Chondrocyte (in vitro differentiated cells): ENCODE measurements around the gene HAUS5. TPM values are rescaled to one million over a fixed set of nuclear protein-coding genes. Genes with fewer than 3 reads are reported as not detected.

Experiments
- DNase-seq: peaks from one replicate; pipeline ENCODE4 v3.0.0; 2021; ENCODE audit warnings: mixed read lengths, low spot score
- H3K27ac Mint-ChIP-seq: one replicate; pipeline ENCODE4 v1.8.0; 2021; ENCODE audit warnings: mild to moderate bottlenecking, moderate library complexity, mixed read lengths; ENCODE audit not compliant: unreplicated experiment
- H3K27me3 Mint-ChIP-seq: 2 replicates; pipeline ENCODE4 v1.8.0; 2021; ENCODE audit warnings: low read depth, mixed read lengths
- H3K36me3 Mint-ChIP-seq: 2 replicates; pipeline ENCODE4 v1.8.0; 2021; ENCODE audit warnings: low read depth, mixed read lengths
- H3K4me1 Mint-ChIP-seq: 2 replicates; pipeline ENCODE4 v1.8.0; 2021; ENCODE audit warnings: low read depth, mild to moderate bottlenecking, mixed read lengths
- H3K4me3 Mint-ChIP-seq: one replicate; pipeline ENCODE4 v1.8.0; 2021; ENCODE audit warnings: mild to moderate bottlenecking, moderate library complexity, mixed read lengths; ENCODE audit not compliant: unreplicated experiment
- H3K9me3 Mint-ChIP-seq: 2 replicates; pipeline ENCODE4 v1.8.0; 2021; ENCODE audit warnings: low read depth, mixed read lengths
- total RNA-seq: library from RNA; stranded (reverse); gene quantifications from 3 replicates; pipeline ENCODE4 v1.2.1, GENCODE V29; 2021
- TF ChIP-seq, protein P1 (sequence below): fragments of 200-600 bp; sonication (generic); IDR thresholded peaks from 2 replicates; pipeline ENCODE4 v1.5.0; 2021; ENCODE audit warnings: antibody characterized with exemption, mild to moderate bottlenecking, moderate library complexity

Gene HAUS5
- total RNA-seq, 1 donor from 2014 or later, result 8.4 TPM

DNA sequence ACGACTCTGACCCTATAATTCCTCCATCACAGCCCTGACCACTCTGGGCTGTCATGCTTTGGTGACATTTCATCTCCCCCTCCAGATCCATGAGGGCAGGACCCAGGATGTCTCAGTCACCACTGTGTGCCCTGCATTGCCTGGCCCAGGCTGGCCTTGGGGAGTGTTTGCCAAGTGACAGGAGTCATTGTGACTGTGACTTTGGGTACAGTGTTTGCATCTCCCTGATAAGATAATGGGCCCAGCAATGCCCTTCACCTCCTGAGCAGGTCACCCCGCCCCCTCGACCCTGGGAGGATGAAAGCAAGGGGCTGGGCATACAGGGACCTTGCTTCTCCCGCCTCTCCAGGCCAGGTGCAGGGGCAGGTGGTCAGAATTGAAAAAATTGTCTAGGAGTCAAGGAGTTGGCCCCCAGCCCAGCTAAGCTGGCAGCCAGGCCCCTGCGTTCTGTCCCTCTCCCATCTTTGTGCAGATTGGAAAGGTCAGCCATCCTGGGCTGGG lies 43.2 kb upstream of the HAUS5 start:
- Mint-ChIP-seq H3K9me3 (peaks cover 1% of the 10 kb centered on the region), H3K27me3 (peaks cover 34% of the 10 kb centered on the region), H3K27ac (no peak overlapping the region), H3K4me3 (no peak overlapping the region), H3K4me1 (no peaks in the 10 kb centered on the region), H3K36me3 (no peaks in the 10 kb centered on the region)
- TF ChIP-seq, protein P1, sequence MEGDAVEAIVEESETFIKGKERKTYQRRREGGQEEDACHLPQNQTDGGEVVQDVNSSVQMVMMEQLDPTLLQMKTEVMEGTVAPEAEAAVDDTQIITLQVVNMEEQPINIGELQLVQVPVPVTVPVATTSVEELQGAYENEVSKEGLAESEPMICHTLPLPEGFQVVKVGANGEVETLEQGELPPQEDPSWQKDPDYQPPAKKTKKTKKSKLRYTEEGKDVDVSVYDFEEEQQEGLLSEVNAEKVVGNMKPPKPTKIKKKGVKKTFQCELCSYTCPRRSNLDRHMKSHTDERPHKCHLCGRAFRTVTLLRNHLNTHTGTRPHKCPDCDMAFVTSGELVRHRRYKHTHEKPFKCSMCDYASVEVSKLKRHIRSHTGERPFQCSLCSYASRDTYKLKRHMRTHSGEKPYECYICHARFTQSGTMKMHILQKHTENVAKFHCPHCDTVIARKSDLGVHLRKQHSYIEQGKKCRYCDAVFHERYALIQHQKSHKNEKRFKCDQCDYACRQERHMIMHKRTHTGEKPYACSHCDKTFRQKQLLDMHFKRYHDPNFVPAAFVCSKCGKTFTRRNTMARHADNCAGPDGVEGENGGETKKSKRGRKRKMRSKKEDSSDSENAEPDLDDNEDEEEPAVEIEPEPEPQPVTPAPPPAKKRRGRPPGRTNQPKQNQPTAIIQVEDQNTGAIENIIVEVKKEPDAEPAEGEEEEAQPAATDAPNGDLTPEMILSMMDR, result no peak
- no peak for DNase-seq

DNA sequence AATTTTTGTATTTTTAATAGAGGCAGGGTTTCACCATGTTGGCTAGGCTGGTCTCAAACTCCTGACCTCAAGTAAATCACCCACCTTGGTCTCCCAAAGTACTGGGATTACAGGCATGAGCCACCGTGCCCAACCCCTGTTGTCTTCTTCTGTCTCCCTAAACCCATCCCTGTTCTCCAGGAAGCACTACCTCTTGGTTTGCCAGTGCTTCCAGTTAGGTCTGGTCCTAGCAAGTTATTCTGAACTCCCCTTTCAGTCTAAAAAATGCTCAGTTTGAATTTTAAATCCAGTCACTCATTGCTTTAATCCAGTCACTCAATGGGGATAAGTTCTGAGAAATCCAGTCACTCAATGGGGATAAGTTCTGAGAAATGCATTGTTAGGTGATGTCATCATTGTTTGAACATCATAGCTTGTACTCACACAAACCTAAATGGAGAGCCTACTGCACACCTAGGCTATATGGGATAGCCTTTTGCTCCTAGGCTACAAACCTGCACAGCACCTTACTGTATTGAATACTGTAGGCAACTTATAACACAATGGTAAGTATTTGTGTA lies 41.0 kb upstream of the HAUS5 start:
- Mint-ChIP-seq H3K27ac (no peak overlapping the region), H3K36me3 (peaks cover under 1% of the 10 kb centered on the region), H3K4me1 (no peaks in the 10 kb centered on the region), H3K27me3 (peaks cover 36% of the 10 kb centered on the region), H3K4me3 (no peak overlapping the region), H3K9me3 (peaks cover 20% of the 10 kb centered on the region)
- TF ChIP-seq, protein P1, result no peak
- DNase-seq, result no peak

DNA sequence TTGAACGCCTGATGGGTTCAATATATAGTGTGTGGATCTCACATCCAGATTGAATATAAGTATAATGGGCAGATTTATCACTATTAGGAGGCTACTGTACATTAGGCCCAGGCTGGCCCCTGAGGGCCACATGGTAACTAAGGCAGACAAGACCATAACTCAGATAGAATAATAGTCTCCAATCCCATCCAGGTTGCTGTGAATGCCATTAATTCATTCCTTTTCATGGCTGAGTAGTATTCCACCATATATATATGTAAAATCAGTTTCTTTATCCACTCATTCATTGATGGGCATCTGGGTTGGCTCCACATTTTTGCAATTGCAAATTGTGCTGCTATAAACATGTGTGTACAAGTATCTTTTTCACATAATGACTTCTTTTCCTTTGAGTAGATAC lies 34.6 kb upstream of the HAUS5 start:
- H3K27me3 Mint-ChIP-seq, result peaks cover 15% of the 10 kb centered on the region
- no peak overlapping the region for H3K27ac Mint-ChIP-seq
- no peaks in the 10 kb centered on the region for H3K4me1 Mint-ChIP-seq
- TF ChIP-seq, protein P1, result no peak
- H3K9me3 Mint-ChIP-seq, result peaks cover 31% of the 10 kb centered on the region
- DNase-seq, result no peak
- H3K36me3 Mint-ChIP-seq, result peaks cover 7% of the 10 kb centered on the region
- no peak overlapping the region for H3K4me3 Mint-ChIP-seq

DNA sequence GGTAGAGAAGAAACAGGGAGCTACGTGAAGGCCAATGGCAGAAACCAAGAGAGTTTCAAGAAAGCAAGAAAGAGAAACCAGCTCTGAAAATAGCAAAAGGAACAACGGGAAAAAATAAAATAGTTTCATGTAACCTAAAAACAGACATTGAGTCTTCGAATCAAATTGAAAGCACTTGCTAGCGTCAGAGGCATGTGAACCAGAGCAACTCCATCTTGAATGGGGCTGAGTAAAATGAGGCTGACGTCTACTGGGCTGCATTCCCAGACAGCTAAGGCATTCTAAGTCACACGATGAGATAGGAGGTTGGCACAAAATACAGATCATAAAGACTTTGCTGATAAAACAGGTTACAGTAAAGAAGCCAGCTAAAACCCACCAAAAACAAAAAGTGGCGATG lies 33.8 kb upstream of the HAUS5 start:
- DNase-seq, result no peak
- Mint-ChIP-seq H3K4me1 (no peaks in the 10 kb centered on the region), H3K4me3 (no peak overlapping the region), H3K36me3 (peaks cover 9% of the 10 kb centered on the region), H3K9me3 (peaks cover 31% of the 10 kb centered on the region), H3K27ac (no peak overlapping the region), H3K27me3 (peaks cover 13% of the 10 kb centered on the region)
- TF ChIP-seq, protein P1, result no peak

DNA sequence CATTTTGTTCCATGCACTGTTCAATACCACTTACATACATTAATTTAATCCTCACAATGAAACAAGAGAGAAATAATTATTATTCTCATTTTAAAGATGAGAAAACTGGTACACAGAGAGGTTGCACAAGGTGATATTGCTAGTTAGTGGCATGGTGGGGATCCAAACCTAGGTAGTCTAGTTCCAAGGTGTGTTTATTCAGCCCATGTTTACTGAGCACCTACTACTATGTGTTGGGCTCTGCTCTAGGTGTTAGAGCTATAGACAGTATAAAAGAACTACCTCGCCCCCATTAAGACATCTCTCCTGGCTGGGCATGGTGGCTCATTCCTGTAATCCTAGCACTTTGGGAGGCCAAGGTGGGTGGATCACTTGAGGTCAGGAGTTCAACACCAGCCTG lies 29.8 kb upstream of the HAUS5 start:
- TF ChIP-seq, protein P1, result no peak
- DNase-seq, result no peak
- Mint-ChIP-seq H3K4me3 (no peak overlapping the region), H3K27me3 (peaks cover 25% of the 10 kb centered on the region), H3K27ac (no peak overlapping the region), H3K4me1 (peaks cover 7% of the 10 kb centered on the region), H3K36me3 (peaks cover 3% of the 10 kb centered on the region), H3K9me3 (peaks cover 5% of the 10 kb centered on the region)
